Ascending aorta (tissue), 2 donors: ENCODE results near the gene NPIPB4. TPM values are rescaled to one million over a fixed set of nuclear protein-coding genes. Genes with fewer than 3 reads are reported as not detected.
"Not testable (repeated sequence)": the region's sequence is repeated elsewhere in the genome, so short reads cannot be mapped to it uniquely, and the experiment has no call there.

Experiments
- DNase-seq, 2 donors: peaks; one replicate each; pipeline ENCODE4 v3.0.0-alpha.2; 2019; ENCODE audit warnings: low spot score in 2 of 2
- H3K27ac ChIP-seq, 2 donors: fragments of 200-600 bp; sonication (generic); one replicate each; pipeline ENCODE4 v1.5.1; 2016 to 2017; ENCODE audit warnings: mild to moderate bottlenecking in 1 of 2
- H3K27me3 ChIP-seq: fragments of 200-600 bp; sonication (generic); one replicate; pipeline ENCODE4 v1.5.1; 2017
- H3K36me3 ChIP-seq, 2 donors: fragments of 200-600 bp; sonication (generic); one replicate each; pipeline ENCODE4 v1.5.1; 2016
- H3K4me1 ChIP-seq, 2 donors: fragments of 200-600 bp; sonication (generic); one replicate each; pipeline ENCODE4 v1.5.1; 2016 to 2017; ENCODE audit warnings: mild to moderate bottlenecking in 1 of 2
- H3K4me3 ChIP-seq, 2 donors: fragments of 200-600 bp; sonication (generic); one replicate each; pipeline ENCODE4 v1.5.1; 2016 to 2017; ENCODE audit warnings: mild to moderate bottlenecking in 1 of 2
- H3K9me3 ChIP-seq, 2 donors: fragments of 200-600 bp; sonication (generic); one replicate each; pipeline ENCODE4 v1.5.1; 2016
- intact Hi-C: fragments of 100-400 bp; cut with DNase I; formaldehyde crosslinking; loops from one replicate; pipeline ENCODE4 v1.15.1; 2023
- total RNA-seq: library from RNA; depleted of rRNA; stranded (reverse); fragments of >200 nt; gene quantifications from one replicate; pipeline ENCODE4 v1.1.0, GENCODE V29; 2016

Gene NPIPB4
- total RNA-seq = 12.3 TPM

DNA sequence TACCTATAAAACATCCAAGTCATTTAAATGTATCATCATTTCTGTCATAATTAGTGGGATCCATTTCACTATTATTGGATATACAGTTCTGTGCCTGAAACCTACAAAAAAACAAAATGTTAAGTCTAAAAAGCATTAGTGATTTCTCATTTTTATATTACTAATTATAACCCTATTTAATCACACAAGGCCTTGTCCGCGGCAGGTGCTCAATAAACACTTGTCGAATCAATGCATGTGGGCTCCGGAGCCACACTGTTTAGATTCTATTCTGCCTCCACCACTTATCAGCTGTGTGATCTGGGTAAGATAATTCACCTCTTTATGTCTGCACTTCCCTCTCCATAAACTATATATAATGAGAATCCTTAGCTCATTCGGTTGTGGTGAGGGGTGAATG is at the start of gene NPIPB4:
Gene NPIPB4, minus strand, starts transcription at position 101 of the 400 bp plus-strand sequence. CDS start 378 bp downstream, outside the sequence.
- H3K9me3 ChIP-seq, H3K36me3 ChIP-seq, H3K27ac ChIP-seq, intact Hi-C loops, H3K4me1 ChIP-seq, H3K4me3 ChIP-seq, DNase-seq, H3K27me3 ChIP-seq: not testable (repeated sequence)

- H3K4me1 ChIP-seq, H3K4me3 ChIP-seq, H3K27ac ChIP-seq, DNase-seq, H3K27me3 ChIP-seq, H3K36me3 ChIP-seq, intact Hi-C loops, H3K9me3 ChIP-seq: not testable (repeated sequence)
Observed at GRCh38 chr16:21898998-21899397, 41.4 kb upstream of the NPIPB4 start.

- H3K9me3 ChIP-seq, H3K36me3 ChIP-seq, H3K4me1 ChIP-seq, H3K27me3 ChIP-seq, H3K27ac ChIP-seq, H3K4me3 ChIP-seq, intact Hi-C loops: not testable (repeated sequence)
- peak; percentile 8 to 61 for DNase-seq
Observed at GRCh38 chr16:21881988-21882387, 24.4 kb upstream of the NPIPB4 start.

DNA sequence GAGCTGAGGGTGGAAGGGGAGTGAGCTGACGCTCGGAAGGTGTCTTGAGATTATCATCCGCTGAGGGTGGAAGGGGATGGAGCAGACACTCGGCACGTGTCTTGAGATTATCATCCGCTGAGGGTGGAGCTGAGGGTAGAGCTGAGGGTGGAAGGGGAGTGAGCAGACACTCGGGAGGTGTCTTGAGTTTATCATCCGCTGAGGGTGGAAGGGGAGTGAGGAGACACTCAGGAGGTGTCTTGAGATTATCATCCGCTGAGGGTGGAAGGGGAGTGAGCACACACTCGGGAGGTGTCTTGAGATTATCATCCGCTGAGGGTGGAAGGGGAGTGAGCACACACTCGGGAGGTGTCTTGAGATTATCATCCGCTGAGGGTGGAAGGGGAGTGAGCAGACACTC is 20.4 kb downstream of the NPIPB4 start:
- intact Hi-C loops, H3K4me3 ChIP-seq, H3K27ac ChIP-seq, H3K9me3 ChIP-seq, DNase-seq, H3K4me1 ChIP-seq, H3K27me3 ChIP-seq, H3K36me3 ChIP-seq: not testable (repeated sequence)

DNA sequence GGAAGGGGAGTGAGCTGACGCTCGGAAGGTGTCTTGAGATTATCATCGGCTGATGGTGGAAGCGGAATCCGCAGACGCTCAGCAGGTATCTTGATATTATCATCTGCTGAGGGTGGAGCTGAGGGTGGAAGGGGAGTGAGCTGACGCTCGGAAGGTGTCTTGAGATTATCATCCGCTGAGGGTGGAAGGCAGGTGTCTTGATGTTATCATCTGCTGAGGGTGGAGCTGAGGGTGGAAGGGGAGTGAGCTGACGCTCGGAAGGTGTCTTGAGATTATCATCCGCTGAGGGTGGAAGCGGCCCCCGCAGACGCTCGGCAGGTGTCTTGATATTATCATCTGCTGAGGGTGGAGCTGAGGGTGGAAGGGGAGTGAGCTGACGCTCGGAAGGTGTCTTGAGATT is 21.2 kb downstream of the NPIPB4 start:
- intact Hi-C loops, H3K36me3 ChIP-seq, H3K4me3 ChIP-seq, DNase-seq, H3K9me3 ChIP-seq, H3K27me3 ChIP-seq, H3K4me1 ChIP-seq, H3K27ac ChIP-seq: not testable (repeated sequence)

- H3K27ac ChIP-seq, DNase-seq, H3K9me3 ChIP-seq, H3K4me3 ChIP-seq, H3K27me3 ChIP-seq, H3K36me3 ChIP-seq, intact Hi-C loops, H3K4me1 ChIP-seq: not testable (repeated sequence)
Observed at GRCh38 chr16:21835747-21836146, 21.8 kb downstream of the NPIPB4 start.

GRCh38 chr16:21834211-21834610 is 23.3 kb downstream of the NPIPB4 start:
- H3K27ac ChIP-seq, H3K27me3 ChIP-seq, H3K4me3 ChIP-seq, DNase-seq, H3K4me1 ChIP-seq, intact Hi-C loops, H3K9me3 ChIP-seq, H3K36me3 ChIP-seq: not testable (repeated sequence)

GRCh38 chr16:21829929-21830328 is 27.6 kb downstream of the NPIPB4 start:
- H3K9me3 ChIP-seq, H3K27me3 ChIP-seq, H3K36me3 ChIP-seq, H3K4me3 ChIP-seq, DNase-seq, H3K27ac ChIP-seq, intact Hi-C loops, H3K4me1 ChIP-seq: not testable (repeated sequence)

DNA sequence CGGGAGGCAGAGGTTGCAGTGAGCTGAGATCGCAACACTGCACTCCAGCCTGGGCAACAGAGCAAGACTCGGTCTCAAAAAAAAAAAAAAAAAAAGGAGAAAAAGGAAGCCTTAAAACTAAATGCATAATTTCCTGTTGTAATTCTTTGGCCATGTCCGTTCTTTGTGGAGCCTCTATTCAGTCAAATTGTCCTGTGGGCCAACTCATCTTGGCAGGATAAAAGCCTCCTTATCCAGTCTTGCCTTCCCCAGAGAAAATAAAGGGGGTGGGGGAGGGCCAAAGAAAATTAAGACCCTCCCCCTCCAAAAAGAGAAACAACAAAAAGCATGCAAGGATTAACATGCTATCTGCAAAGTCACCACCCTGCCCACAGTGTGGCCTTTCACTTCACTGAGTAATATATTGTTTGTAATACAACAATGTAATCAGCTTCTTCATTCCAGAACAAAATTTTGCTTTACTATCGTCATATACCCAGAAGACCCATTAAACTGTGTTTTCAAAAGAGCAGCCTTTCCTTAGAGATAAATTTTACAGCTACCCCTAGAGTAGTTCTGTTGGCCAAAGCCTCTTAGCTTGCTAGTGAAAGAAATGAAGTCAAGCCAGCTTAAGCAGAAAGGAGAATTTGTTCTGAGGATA is 31.4 kb downstream of the NPIPB4 start:
- H3K27me3 ChIP-seq, H3K9me3 ChIP-seq, H3K4me3 ChIP-seq, H3K36me3 ChIP-seq, intact Hi-C loops, H3K4me1 ChIP-seq, H3K27ac ChIP-seq, DNase-seq: not testable (repeated sequence)

DNA sequence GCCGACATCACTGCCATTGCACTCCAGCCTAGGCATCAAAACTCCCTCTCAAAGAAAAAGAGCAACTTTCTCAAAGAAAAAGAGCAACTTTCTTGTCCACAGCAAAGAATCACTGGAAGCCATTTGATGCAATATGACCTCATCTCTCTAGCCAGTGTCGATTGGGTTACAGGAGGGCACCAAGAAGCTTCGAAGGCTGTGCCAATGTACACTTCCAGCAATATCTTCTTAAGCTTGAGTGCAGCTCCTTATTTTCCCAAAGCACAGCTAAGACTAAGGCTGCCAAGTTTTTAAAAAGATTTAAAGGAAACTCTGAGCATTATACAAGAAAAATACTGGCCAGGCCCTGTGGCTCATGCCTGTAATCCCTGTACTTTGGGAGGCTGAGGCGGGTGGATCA is 32.0 kb downstream of the NPIPB4 start:
- H3K27me3 ChIP-seq, H3K27ac ChIP-seq, H3K4me1 ChIP-seq, intact Hi-C loops, H3K36me3 ChIP-seq, H3K9me3 ChIP-seq, DNase-seq, H3K4me3 ChIP-seq: not testable (repeated sequence)

DNA sequence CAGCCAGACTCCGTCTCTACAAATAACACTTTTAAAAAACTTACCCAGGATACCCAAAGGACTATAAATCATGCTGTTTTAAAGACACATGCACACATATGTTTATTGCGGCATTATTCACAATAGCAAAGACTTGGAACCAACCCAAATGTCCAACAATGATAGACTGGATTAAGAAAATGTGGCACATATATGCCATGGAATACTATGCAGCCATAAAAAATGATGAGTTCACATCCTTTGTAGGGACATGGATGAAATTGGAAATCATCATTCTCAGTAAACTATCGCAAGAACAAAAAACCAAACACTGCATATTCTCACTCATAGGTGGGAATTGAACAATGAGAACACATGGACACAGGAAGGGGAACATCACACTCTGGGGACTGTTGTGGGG is 34.3 kb downstream of the NPIPB4 start:
- H3K4me1 ChIP-seq, H3K27ac ChIP-seq, H3K9me3 ChIP-seq, H3K4me3 ChIP-seq, DNase-seq, H3K36me3 ChIP-seq, intact Hi-C loops, H3K27me3 ChIP-seq: not testable (repeated sequence)

GRCh38 chr16:21820908-21821465 is 36.6 kb downstream of the NPIPB4 start:
- H3K27me3 ChIP-seq, H3K4me1 ChIP-seq, DNase-seq, H3K36me3 ChIP-seq, H3K9me3 ChIP-seq, intact Hi-C loops: not testable (repeated sequence)
- Histone ChIP-seq H3K4me3 (peak overlapping the region; percentile 54 to 72), H3K27ac (peak overlapping the region; percentile 58 to 61)

- H3K4me1 ChIP-seq, H3K36me3 ChIP-seq, intact Hi-C loops, H3K9me3 ChIP-seq, H3K27me3 ChIP-seq: not testable (repeated sequence)
- H3K4me3 ChIP-seq = peak overlapping the region; percentile 54 to 72
- peak overlapping the region; percentile 58 to 61 for H3K27ac ChIP-seq
- DNase-seq = peak in 1 of 2 donors; percentile 83
Observed at GRCh38 chr16:21820028-21820907, 37.3 kb downstream of the NPIPB4 start.

DNA sequence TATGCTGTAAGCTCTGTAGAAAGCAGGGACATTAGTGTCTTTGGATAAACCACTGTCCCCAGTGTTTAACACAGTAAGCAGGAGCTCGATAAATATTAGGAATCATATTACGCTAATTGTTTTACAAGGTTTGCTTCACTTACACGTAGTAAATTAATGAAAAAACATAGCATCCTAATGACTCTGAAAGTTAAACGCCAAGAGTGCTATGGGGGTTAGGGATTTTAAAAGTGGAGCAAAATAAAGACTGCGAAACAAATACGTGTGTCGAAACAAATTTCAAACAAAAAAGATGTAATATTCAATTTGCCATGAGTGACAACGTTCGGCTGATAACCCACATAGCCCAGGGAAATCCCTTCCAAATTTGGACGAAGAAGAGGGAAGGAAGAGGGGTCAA is 37.9 kb downstream of the NPIPB4 start:
- H3K27me3 ChIP-seq, intact Hi-C loops, H3K36me3 ChIP-seq, DNase-seq, H3K9me3 ChIP-seq, H3K4me1 ChIP-seq: not testable (repeated sequence)
- Histone ChIP-seq H3K27ac (peak overlapping the region in 1 of 2 donors; percentile 58), H3K4me3 (peak overlapping the region; percentile 54 to 72)
